ENCODE measurements around the gene ASTN2. TPM values are rescaled to one million over a fixed set of nuclear protein-coding genes. Genes with fewer than 3 reads are reported as not detected.

ASTN2 gene
- total RNA-seq, 2 experiments from 2014 or later = 1.7 to 4.2 TPM

GRCh38 chr9:117354244-117354847, 60.5 kb downstream of the ASTN2 start:
- no peak for DNase-seq (ENCODE audit: low spot score)
- BruUV-seq (replicated peaks) = no TSS peak

GRCh38 chr9:117344892-117345660, 69.8 kb downstream of the ASTN2 start:
- no peak overlapping the region for H3K4me3 ChIP-seq (ENCODE audit: low read depth, low read length, poor library complexity, severe bottlenecking)
- H3K4me1 ChIP-seq (ENCODE audit: insufficient read depth, low read length, poor library complexity, severe bottlenecking) = no peaks in the 10 kb centered on the region
- BruUV-seq (replicated peaks) = no TSS peak
- H3K9me3 ChIP-seq (ENCODE audit: low read length) = no peaks in the 10 kb centered on the region
- no peak overlapping the region for H3K4me2 ChIP-seq (ENCODE audit: low read length)
- DNase-seq (ENCODE audit: low spot score) = no peak
- intact Hi-C loops (cut with micrococcal nuclease; ENCODE audit: unreplicated experiment) = no loop called here
- no peak overlapping the region for H3K27ac ChIP-seq (ENCODE audit: low read depth, low read length, poor library complexity, severe bottlenecking)
- no peaks in the 10 kb centered on the region for H3K79me2 ChIP-seq (ENCODE audit: insufficient read depth, low read depth, low read length)
- no peaks in the 10 kb centered on the region for H4K20me1 ChIP-seq (ENCODE audit: insufficient read depth, low read length)
- CTCF ChIA-PET (ENCODE audit: unreplicated experiment) = no interaction called here
- H3K36me3 ChIP-seq (ENCODE audit: insufficient read depth, low read length) = no peaks in the 10 kb centered on the region
- H2AFZ ChIP-seq (ENCODE audit: low read length) = no peak overlapping the region
- H3K9me2 ChIP-seq (ENCODE audit: insufficient read depth, low read length) = no peaks in the 10 kb centered on the region
- POLR2A ChIA-PET = no interaction called here
- no peak for TF ChIP-seq EZH2phosphoT487 (IDR thresholded peaks at IDR 0.05; ENCODE audit: borderline replicate concordance, low read depth, low read length)
- no peak for TF ChIP-seq CTCF (conservative IDR thresholded peaks at IDR 0.05; ENCODE audit: low read length)

More at GRCh38 chr9:117354244-117354847, 60.5 kb downstream of the ASTN2 start:
- Histone ChIP-seq H3K9me3 (ENCODE audit: low read length) (no peaks in the 10 kb centered on the region), H3K4me2 (ENCODE audit: low read length) (no peak overlapping the region), H3K9me2 (ENCODE audit: insufficient read depth, low read length) (no peaks in the 10 kb centered on the region), H3K27ac (ENCODE audit: low read depth, low read length, poor library complexity, severe bottlenecking) (no peak overlapping the region), H3K36me3 (ENCODE audit: insufficient read depth, low read length) (no peaks in the 10 kb centered on the region), H4K20me1 (ENCODE audit: insufficient read depth, low read length) (no peaks in the 10 kb centered on the region), H3K79me2 (ENCODE audit: insufficient read depth, low read depth, low read length) (no peaks in the 10 kb centered on the region), H3K4me3 (ENCODE audit: low read depth, low read length, poor library complexity, severe bottlenecking) (no peak overlapping the region), H3K4me1 (ENCODE audit: insufficient read depth, low read length, poor library complexity, severe bottlenecking) (no peaks in the 10 kb centered on the region), H2AFZ (ENCODE audit: low read length) (no peak overlapping the region)
- intact Hi-C loops (cut with micrococcal nuclease; ENCODE audit: unreplicated experiment) = no loop called here
- CTCF ChIA-PET (ENCODE audit: unreplicated experiment) = no interaction called here
- POLR2A ChIA-PET = no interaction called here
- TF ChIP-seq CTCF (conservative IDR thresholded peaks at IDR 0.05; ENCODE audit: low read length) = no peak
- no peak for TF ChIP-seq EZH2phosphoT487 (IDR thresholded peaks at IDR 0.05; ENCODE audit: borderline replicate concordance, low read depth, low read length)

- Histone ChIP-seq H3K36me3 (ENCODE audit: insufficient read depth, low read length) (no peaks in the 10 kb centered on the region), H3K4me2 (ENCODE audit: low read length) (no peak overlapping the region), H3K4me3 (ENCODE audit: low read depth, low read length, poor library complexity, severe bottlenecking) (no peak overlapping the region), H4K20me1 (ENCODE audit: insufficient read depth, low read length) (no peaks in the 10 kb centered on the region), H2AFZ (ENCODE audit: low read length) (no peak overlapping the region), H3K4me1 (ENCODE audit: insufficient read depth, low read length, poor library complexity, severe bottlenecking) (no peaks in the 10 kb centered on the region), H3K27ac (ENCODE audit: low read depth, low read length, poor library complexity, severe bottlenecking) (no peak overlapping the region), H3K9me2 (ENCODE audit: insufficient read depth, low read length) (no peaks in the 10 kb centered on the region), H3K79me2 (ENCODE audit: insufficient read depth, low read depth, low read length) (no peaks in the 10 kb centered on the region), H3K9me3 (ENCODE audit: low read length) (no peaks in the 10 kb centered on the region)
- ChIA-PET POLR2A (no interaction called here), CTCF (ENCODE audit: unreplicated experiment) (no interaction called here)
- DNase-seq (ENCODE audit: low spot score) = no peak
- BruUV-seq (replicated peaks) = no TSS peak
- intact Hi-C loops (cut with micrococcal nuclease; ENCODE audit: unreplicated experiment) = no loop called here
- TF ChIP-seq EZH2phosphoT487 (IDR thresholded peaks at IDR 0.05; ENCODE audit: borderline replicate concordance, low read depth, low read length) = no peak
- TF ChIP-seq CTCF (conservative IDR thresholded peaks at IDR 0.05; ENCODE audit: low read length) = no peak
Observed at GRCh38 chr9:117343427-117343826, 71.4 kb downstream of the ASTN2 start.
